ENCODE results near the gene ESR1.

Gene ESR1

DNA sequence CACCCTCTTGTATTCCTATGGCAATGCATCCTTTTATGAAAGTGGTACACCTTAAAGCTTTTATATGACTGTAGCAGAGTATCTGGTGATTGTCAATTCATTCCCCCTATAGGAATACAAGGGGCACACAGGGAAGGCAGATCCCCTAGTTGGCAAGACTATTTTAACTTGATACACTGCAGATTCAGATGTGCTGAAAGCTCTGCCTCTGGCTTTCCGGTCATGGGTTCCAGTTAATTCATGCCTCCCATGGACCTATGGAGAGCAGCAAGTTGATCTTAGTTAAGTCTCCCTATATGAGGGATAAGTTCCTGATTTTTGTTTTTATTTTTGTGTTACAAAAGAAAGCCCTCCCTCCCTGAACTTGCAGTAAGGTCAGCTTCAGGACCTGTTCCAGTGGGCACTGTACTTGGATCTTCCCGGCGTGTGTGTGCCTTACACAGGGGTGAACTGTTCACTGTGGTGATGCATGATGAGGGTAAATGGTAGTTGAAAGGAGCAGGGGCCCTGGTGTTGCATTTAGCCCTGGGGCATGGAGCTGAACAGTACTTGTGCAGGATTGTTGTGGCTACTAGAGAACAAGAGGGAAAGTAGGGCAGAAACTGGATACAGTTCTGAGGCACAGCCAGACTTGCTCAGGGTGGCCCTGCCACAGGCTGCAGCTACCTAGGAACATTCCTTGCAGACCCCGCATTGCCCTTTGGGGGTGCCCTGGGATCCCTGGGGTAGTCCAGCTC, 292.1 kb downstream of the ESR1 start:
- no peak for DNase-seq (ENCODE audit: low spot score in 2 of 2)
- H3K9me3 Mint-ChIP-seq: no peaks in the 10 kb centered on the region
- H3K36me3 Mint-ChIP-seq (ENCODE audit: insufficient read depth): no peaks in the 10 kb centered on the region
- no peaks in the 10 kb centered on the region for H3K27me3 Mint-ChIP-seq
- no peaks in the 10 kb centered on the region for H3K4me1 Mint-ChIP-seq
- no peak overlapping the region for H3K27ac Mint-ChIP-seq (ENCODE audit: low read depth)
- H3K4me3 Mint-ChIP-seq: no peak overlapping the region
- no peak for ATAC-seq (replicated peaks; ENCODE audit: extremely low read depth, poor library complexity, severe bottlenecking)

GRCh38 chr6:152100183-152100618, 292.7 kb downstream of the ESR1 start:
- Mint-ChIP-seq H3K9me3 (no peaks in the 10 kb centered on the region), H3K4me1 (no peaks in the 10 kb centered on the region), H3K27me3 (no peaks in the 10 kb centered on the region), H3K4me3 (no peak overlapping the region), H3K27ac (ENCODE audit: low read depth) (no peak overlapping the region), H3K36me3 (ENCODE audit: insufficient read depth) (no peaks in the 10 kb centered on the region)
- DNase-seq (ENCODE audit: low spot score in 2 of 2) (no peak), ATAC-seq (replicated peaks; ENCODE audit: extremely low read depth, poor library complexity, severe bottlenecking) (no peak)

DNA sequence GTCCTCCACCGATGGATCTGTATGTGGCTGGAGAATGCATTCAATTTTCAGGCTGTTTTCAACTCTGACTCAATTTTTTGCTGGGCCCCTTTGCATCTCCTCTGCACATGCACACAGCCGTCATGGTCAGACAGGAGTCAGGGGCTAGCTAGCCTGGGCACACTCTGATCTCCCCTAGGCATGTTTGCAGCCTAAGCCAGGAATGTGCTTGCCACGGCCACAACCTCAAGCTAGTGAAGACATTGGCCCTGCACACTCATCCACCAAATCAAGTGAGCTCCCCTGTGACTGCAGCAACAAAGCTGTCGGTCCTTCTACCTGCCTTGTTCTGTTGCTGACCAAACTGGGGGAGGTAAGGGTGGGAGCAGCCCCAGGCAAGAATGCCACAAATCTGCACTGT, 300.5 kb downstream of the ESR1 start:
- no peaks in the 10 kb centered on the region for H3K9me3 Mint-ChIP-seq
- H3K4me3 Mint-ChIP-seq: no peak overlapping the region
- H3K4me1 Mint-ChIP-seq: no peaks in the 10 kb centered on the region
- H3K27me3 Mint-ChIP-seq: no peaks in the 10 kb centered on the region
- ATAC-seq (replicated peaks; ENCODE audit: extremely low read depth, poor library complexity, severe bottlenecking): no peak
- DNase-seq (ENCODE audit: low spot score in 2 of 2): no peak
- H3K27ac Mint-ChIP-seq (ENCODE audit: low read depth): no peak overlapping the region
- no peaks in the 10 kb centered on the region for H3K36me3 Mint-ChIP-seq (ENCODE audit: insufficient read depth)

- Mint-ChIP-seq H3K36me3 (ENCODE audit: insufficient read depth) (no peaks in the 10 kb centered on the region), H3K27ac (ENCODE audit: low read depth) (no peak overlapping the region), H3K4me1 (no peaks in the 10 kb centered on the region), H3K27me3 (no peaks in the 10 kb centered on the region), H3K4me3 (no peak overlapping the region), H3K9me3 (no peaks in the 10 kb centered on the region)
- DNase-seq (ENCODE audit: low spot score in 2 of 2): no peak
- no peak for ATAC-seq (replicated peaks; ENCODE audit: extremely low read depth, poor library complexity, severe bottlenecking)
These were observed 303.7 kb downstream of the ESR1 start for GRCh38 chr6:152110886-152111820.

GRCh38 chr6:152112491-152113261, 305.2 kb downstream of the ESR1 start:
- no peak overlapping the region for H3K27ac Mint-ChIP-seq (ENCODE audit: low read depth)
- no peaks in the 10 kb centered on the region for H3K36me3 Mint-ChIP-seq (ENCODE audit: insufficient read depth)
- H3K4me1 Mint-ChIP-seq: peaks cover 3% of the 10 kb centered on the region
- H3K27me3 Mint-ChIP-seq: no peaks in the 10 kb centered on the region
- no peaks in the 10 kb centered on the region for H3K9me3 Mint-ChIP-seq
- ATAC-seq (replicated peaks; ENCODE audit: extremely low read depth, poor library complexity, severe bottlenecking) (no peak), DNase-seq (ENCODE audit: low spot score in 2 of 2) (no peak)
- no peak overlapping the region for H3K4me3 Mint-ChIP-seq

- Mint-ChIP-seq H3K4me3 (no peak overlapping the region), H3K4me1 (peaks cover 16% of the 10 kb centered on the region), H3K27me3 (no peaks in the 10 kb centered on the region), H3K9me3 (peaks cover 11% of the 10 kb centered on the region), H3K27ac (ENCODE audit: low read depth) (no peak overlapping the region), H3K36me3 (ENCODE audit: insufficient read depth) (peaks cover 31% of the 10 kb centered on the region)
- no peak for DNase-seq (ENCODE audit: low spot score in 2 of 2)
- ATAC-seq (replicated peaks; ENCODE audit: extremely low read depth, poor library complexity, severe bottlenecking): no peak
These were observed 310.0 kb downstream of the ESR1 start for GRCh38 chr6:152117156-152118133.

GRCh38 chr6:152118224-152118623, 310.7 kb downstream of the ESR1 start:
- DNase-seq (ENCODE audit: low spot score in 2 of 2): no peak
- Mint-ChIP-seq H3K4me1 (peaks cover 16% of the 10 kb centered on the region), H3K27me3 (no peaks in the 10 kb centered on the region), H3K9me3 (peaks cover 11% of the 10 kb centered on the region), H3K27ac (ENCODE audit: low read depth) (no peak overlapping the region), H3K36me3 (ENCODE audit: insufficient read depth) (peaks cover 37% of the 10 kb centered on the region), H3K4me3 (no peak overlapping the region)
- ATAC-seq (replicated peaks; ENCODE audit: extremely low read depth, poor library complexity, severe bottlenecking): no peak

DNA sequence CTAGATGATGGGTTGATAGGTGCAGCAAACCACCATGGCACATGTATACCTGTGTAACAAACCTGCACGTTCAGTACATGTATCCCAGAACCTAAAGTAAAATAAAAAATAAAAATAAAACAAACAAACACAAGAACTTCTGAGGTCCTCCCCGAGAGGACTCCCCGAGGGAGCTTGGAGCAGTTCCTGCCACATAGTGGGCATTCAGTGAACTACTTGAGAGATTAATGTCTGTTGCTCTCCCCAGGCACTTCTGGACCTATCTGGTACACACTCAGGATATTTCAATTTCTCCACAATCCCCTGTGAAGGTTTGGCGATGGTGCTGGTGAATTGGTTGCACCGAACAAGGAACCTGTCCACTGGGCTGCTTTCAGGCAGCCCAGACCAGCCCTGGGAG, 311.2 kb downstream of the ESR1 start:
- ATAC-seq (replicated peaks; ENCODE audit: extremely low read depth, poor library complexity, severe bottlenecking): no peak
- Mint-ChIP-seq H3K27me3 (no peaks in the 10 kb centered on the region), H3K27ac (ENCODE audit: low read depth) (peak overlapping the region; percentile 77), H3K4me3 (no peak overlapping the region), H3K36me3 (ENCODE audit: insufficient read depth) (peaks cover 41% of the 10 kb centered on the region), H3K9me3 (peaks cover 11% of the 10 kb centered on the region), H3K4me1 (peaks cover 16% of the 10 kb centered on the region)
- no peak for DNase-seq (ENCODE audit: low spot score in 2 of 2)

- Mint-ChIP-seq H3K4me1 (peaks cover 16% of the 10 kb centered on the region), H3K9me3 (peaks cover 11% of the 10 kb centered on the region), H3K27ac (ENCODE audit: low read depth) (peak overlapping the region; percentile 77), H3K4me3 (no peak overlapping the region), H3K27me3 (no peaks in the 10 kb centered on the region), H3K36me3 (ENCODE audit: insufficient read depth) (peaks cover 50% of the 10 kb centered on the region)
- DNase-seq (ENCODE audit: low spot score in 2 of 2) (no peak), ATAC-seq (replicated peaks; ENCODE audit: extremely low read depth, poor library complexity, severe bottlenecking) (no peak)
These were observed 312.3 kb downstream of the ESR1 start for GRCh38 chr6:152119831-152120230.

GRCh38 chr6:152121910-152122309, 314.4 kb downstream of the ESR1 start:
- Mint-ChIP-seq H3K27me3 (no peaks in the 10 kb centered on the region), H3K27ac (ENCODE audit: low read depth) (no peak overlapping the region), H3K4me1 (peaks cover 16% of the 10 kb centered on the region), H3K36me3 (ENCODE audit: insufficient read depth) (peaks cover 65% of the 10 kb centered on the region), H3K9me3 (peaks cover 11% of the 10 kb centered on the region), H3K4me3 (no peak overlapping the region)
- no peak for DNase-seq (ENCODE audit: low spot score in 2 of 2)
- no peak for ATAC-seq (replicated peaks; ENCODE audit: extremely low read depth, poor library complexity, severe bottlenecking)

DNA sequence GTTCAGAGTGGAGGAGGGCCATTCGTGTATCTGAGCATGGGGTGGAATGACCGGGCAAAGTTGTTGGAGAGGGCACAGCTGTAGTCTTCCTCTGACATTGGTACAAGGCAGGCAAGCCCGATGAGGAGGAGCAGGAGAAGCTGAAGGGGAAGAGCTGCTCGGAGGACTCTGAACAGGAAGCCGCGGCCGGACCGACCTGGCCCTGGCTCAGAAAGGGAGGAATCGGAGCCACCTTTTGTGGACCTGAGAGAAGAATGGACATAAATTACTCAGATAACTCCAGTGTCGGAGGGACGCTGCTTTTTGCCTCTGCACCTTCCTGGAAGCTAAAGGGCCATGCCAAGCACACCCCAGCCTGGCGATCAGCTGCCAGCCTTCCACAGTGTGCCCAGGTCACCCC, 315.0 kb downstream of the ESR1 start:
- peaks cover 67% of the 10 kb centered on the region for H3K36me3 Mint-ChIP-seq (ENCODE audit: insufficient read depth)
- no peaks in the 10 kb centered on the region for H3K27me3 Mint-ChIP-seq
- peaks cover 16% of the 10 kb centered on the region for H3K4me1 Mint-ChIP-seq
- DNase-seq (ENCODE audit: low spot score in 2 of 2) (no peak), ATAC-seq (replicated peaks; ENCODE audit: extremely low read depth, poor library complexity, severe bottlenecking) (no peak)
- H3K4me3 Mint-ChIP-seq: no peak overlapping the region
- H3K9me3 Mint-ChIP-seq: peaks cover 11% of the 10 kb centered on the region
- H3K27ac Mint-ChIP-seq (ENCODE audit: low read depth): no peak overlapping the region

Data from central memory CD8-positive, alpha-beta T cell (primary cell).